Mononuclear cell (primary cell): Measurements from ENCODE around the gene LRRC34. TPM values are rescaled to one million over a fixed set of nuclear protein-coding genes. Genes with fewer than 3 reads are reported as not detected.

Experiments
- H3K27me3 ChIP-seq: 2 replicates; pipeline ENCODE4 v1.6.0; 2011; ENCODE audit warnings: low read length, control low read depth; ENCODE audit not compliant: insufficient read depth
- H3K4me1 ChIP-seq: 2 replicates; pipeline ENCODE4 v1.5.1; 2011; ENCODE audit warnings: mild to moderate bottlenecking, low read length, control low read depth; ENCODE audit not compliant: insufficient read depth
- H3K4me3 ChIP-seq: 2 replicates; pipeline ENCODE4 v1.5.1; 2011; ENCODE audit warnings: mild to moderate bottlenecking, low read length, moderate library complexity
- H3K9me3 ChIP-seq: 2 replicates; pipeline ENCODE4 v1.5.1; 2011; ENCODE audit warnings: low read depth, mild to moderate bottlenecking, control low read depth, low read length
- total RNA-seq: library from RNA; depleted of rRNA; stranded (reverse); fragments of >200 nt; gene quantifications from one replicate; pipeline ENCODE4 v1.2.3, GENCODE V29; 2012

The LRRC34 gene
- total RNA-seq, 1 donor = 0.73 TPM

DNA sequence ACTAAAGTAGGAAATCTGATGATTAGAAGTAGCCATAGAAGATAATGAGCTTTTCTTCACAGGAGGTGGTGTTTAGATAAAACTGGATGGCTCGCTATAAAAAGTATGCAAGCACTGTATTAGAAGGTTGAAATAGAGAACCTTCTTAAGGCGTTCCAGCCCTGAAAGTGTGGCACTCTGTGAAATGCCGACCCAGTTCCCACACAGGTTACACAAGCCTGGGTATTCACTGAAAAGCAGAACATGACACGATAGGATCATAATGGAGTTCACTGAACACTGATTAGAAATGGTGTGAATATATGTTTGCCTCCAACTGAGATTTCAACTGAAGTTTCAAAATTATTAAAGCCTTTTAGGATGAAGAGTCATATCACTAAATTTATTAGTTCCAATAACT is 15.0 kb upstream of the LRRC34 start:
- Histone ChIP-seq H3K27me3 (no peaks in the 10 kb centered on the region), H3K9me3 (no peaks in the 10 kb centered on the region), H3K4me1 (no peaks in the 10 kb centered on the region), H3K4me3 (no peak overlapping the region)

DNA sequence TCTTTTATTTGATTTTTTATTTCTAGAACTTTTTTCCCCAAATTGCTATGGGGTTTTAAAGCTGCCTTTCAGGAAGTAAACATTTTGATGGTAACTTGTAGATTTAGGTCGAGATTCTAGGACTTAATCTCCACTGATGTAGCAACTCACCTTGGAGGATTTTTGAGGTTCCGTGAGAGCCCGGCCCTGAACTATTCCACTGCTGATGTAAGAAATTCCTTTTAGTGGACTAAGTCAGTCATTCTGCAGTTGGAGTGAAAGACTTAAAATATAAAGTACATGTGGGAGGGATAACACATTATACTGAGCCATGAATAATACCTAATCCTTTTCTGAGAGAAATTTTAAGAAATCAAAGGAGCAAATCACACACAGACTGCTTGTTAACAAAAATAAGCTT is 12.6 kb upstream of the LRRC34 start:
- H3K9me3 ChIP-seq = no peaks in the 10 kb centered on the region
- no peaks in the 10 kb centered on the region for H3K27me3 ChIP-seq
- no peaks in the 10 kb centered on the region for H3K4me1 ChIP-seq
- H3K4me3 ChIP-seq = no peak overlapping the region

DNA sequence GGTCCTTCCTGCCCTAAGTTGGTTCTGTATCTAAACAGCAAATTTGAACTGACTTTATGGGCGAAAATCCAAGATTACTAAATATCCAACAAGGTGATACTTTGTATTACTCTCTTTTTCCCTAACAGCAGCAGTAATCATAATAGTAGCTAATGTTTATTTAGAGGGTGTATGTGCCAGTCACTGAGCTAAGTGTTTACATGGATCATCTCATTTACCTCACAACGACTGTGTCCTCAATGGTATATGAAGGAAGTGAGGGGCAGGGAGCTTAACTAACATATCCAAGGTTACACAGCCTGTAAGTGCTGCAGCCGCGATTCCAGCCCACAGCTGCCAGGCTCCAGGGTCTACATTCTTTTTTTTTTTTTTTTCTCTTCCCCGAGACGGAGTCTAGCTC is 10.3 kb upstream of the LRRC34 start:
- Histone ChIP-seq H3K27me3 (no peaks in the 10 kb centered on the region), H3K4me1 (no peaks in the 10 kb centered on the region), H3K4me3 (no peak overlapping the region)

DNA sequence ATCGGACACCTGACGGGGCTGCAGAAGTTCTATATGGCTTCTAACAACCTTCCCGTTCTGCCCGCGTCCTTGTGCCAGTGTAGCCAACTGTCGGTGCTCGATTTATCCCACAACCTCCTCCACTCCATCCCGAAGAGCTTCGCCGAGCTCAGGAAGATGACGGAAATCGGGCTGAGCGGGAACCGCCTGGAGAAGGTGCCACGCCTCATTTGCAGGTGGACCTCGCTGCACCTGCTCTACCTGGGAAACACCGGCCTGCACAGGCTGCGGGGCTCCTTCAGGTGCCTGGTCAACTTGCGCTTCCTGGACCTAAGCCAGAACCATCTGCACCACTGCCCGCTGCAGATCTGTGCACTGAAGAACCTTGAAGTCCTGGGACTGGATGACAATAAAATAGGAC is 9.8 kb upstream of the LRRC34 start:
- no peak overlapping the region for H3K4me3 ChIP-seq
- no peaks in the 10 kb centered on the region for H3K27me3 ChIP-seq
- no peaks in the 10 kb centered on the region for H3K9me3 ChIP-seq
- no peaks in the 10 kb centered on the region for H3K4me1 ChIP-seq

More for the DNA sequence above, 10.3 kb upstream of the LRRC34 start:
- H3K9me3 ChIP-seq = no peaks in the 10 kb centered on the region

DNA sequence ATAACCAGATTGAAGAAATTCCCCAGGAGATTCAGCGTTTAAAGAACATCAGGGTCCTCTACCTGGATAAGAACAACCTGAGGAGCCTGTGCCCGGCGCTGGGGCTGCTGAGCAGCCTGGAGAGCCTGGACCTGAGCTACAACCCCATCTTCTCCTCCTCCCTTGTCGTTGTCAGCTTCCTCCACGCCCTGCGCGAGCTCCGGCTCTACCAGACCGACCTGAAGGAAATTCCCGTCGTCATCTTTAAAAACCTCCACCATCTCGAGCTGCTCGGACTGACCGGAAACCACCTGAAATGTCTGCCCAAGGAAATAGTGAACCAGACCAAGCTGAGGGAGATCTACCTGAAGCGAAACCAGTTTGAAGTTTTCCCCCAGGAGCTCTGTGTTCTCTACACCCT is 9.4 kb upstream of the LRRC34 start:
- Histone ChIP-seq H3K4me3 (no peak overlapping the region), H3K4me1 (no peaks in the 10 kb centered on the region), H3K27me3 (no peaks in the 10 kb centered on the region), H3K9me3 (no peaks in the 10 kb centered on the region)

DNA sequence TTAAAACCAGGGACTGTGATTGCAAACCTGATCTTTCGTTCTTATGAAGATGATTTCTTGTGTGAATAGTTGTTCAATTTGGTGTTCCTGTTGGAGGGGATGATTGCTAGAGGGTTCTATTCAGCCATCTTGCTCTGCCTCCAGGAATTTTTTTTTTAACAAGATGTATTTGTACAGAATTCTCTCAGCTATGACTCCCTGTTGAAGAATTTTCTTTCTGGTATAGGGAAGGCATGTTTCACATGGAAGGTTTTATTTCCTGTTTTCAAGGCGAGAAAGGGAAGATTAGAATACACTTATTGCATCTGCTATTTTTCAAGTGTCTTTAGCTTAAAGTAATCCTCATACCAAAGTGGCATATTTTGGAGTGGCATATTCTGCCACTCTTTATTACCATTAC is 5.6 kb upstream of the LRRC34 start:
- H3K27me3 ChIP-seq = no peaks in the 10 kb centered on the region

DNA sequence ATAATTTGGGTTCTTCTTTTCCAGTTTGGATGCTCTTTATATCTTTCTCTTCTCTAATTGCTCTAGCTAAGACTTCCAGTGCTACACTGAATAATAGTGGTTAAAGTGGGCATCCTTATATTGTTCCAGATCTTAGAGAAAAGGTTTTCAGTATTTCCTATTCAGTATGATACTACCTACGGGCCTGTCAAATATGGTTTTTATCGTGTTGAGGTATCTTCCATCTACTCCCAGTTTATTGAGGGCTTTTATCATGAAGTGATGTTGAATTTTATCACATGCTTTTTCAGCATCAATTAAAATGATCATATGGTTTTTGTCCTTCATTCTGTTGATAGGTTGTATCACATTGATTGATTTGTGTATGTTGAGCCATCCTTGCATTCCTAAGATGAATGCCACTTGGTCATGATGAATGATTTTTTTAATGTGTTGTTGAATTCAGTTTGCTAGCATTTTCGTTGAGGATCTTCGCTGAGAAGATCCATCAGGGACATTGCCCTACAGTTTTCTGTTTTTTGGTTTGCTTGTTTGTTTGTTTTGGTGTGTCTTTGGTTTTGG is 3.0 kb upstream of the LRRC34 start:
- Histone ChIP-seq H3K4me1 (peaks cover 29% of the 10 kb centered on the region), H3K4me3 (no peak overlapping the region), H3K9me3 (peaks cover 10% of the 10 kb centered on the region), H3K27me3 (no peaks in the 10 kb centered on the region)

More for the DNA sequence above, 5.6 kb upstream of the LRRC34 start:
- peaks cover 10% of the 10 kb centered on the region for H3K9me3 ChIP-seq
- peaks cover 10% of the 10 kb centered on the region for H3K4me1 ChIP-seq
- no peak overlapping the region for H3K4me3 ChIP-seq

DNA sequence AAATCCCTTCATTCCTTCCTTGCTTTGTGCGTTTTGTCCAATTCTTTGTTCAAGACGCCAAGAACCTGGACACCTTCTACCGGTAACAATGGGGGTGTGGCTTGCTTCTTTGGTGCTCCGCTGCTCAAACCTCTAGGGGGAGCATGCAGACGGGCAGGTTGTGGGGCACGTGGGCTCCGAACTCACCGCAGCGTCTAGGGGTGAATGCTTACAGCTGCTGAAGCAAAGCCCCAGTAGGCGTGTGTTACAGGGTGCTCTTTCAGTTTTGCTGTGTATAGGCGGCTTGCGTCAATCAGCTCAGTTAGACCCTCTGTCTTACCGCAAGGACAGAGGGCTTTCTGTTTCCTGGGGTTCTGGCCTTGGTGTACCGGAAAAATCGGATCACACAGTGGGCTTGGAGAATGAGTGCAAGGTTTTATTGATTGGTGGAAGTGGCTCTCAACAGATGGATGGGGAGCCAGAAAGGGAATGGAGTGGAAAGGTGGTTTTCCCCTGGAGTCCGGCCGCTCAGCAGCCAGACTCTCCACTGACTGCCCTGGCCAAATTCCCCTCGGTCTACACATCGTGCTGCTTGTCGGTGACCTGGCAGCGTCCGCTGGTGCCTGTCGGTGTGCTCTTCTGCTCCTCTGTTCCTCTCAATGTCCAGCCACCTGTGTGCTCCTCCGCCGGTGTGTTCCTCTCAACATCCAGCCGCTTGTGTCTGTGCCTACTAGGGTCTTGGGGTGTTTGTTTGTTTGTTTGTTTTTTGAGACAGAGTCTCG is 1.2 kb upstream of the LRRC34 start:
- H3K4me1 ChIP-seq = peaks cover 29% of the 10 kb centered on the region
- no peaks in the 10 kb centered on the region for H3K27me3 ChIP-seq
- H3K4me3 ChIP-seq = peak overlapping the region; percentile 43
- H3K9me3 ChIP-seq = peaks cover 10% of the 10 kb centered on the region

DNA sequence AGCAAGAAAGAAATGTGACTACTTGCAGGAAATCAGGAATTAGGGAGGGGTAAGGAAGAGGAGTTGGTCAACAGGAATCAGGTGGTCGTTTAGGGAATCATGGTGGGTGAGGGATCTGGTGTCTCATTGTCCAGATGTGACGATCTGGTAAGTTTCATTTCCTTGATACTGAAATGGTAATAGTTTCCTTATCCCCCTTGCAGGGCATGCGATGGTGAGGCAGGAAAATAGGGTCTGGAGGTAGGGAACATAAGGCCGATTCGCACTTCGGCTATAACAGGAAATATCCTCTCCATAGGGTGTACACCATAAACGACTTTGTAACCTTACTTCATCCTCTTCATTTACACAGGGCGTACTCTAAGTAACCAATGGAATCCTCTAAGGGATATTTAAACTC is 574 bp upstream of the LRRC34 start:
- no peaks in the 10 kb centered on the region for H3K27me3 ChIP-seq
- H3K4me1 ChIP-seq = peaks cover 29% of the 10 kb centered on the region
- peak overlapping the region; percentile 43 for H3K4me3 ChIP-seq
- peaks cover 10% of the 10 kb centered on the region for H3K9me3 ChIP-seq

DNA sequence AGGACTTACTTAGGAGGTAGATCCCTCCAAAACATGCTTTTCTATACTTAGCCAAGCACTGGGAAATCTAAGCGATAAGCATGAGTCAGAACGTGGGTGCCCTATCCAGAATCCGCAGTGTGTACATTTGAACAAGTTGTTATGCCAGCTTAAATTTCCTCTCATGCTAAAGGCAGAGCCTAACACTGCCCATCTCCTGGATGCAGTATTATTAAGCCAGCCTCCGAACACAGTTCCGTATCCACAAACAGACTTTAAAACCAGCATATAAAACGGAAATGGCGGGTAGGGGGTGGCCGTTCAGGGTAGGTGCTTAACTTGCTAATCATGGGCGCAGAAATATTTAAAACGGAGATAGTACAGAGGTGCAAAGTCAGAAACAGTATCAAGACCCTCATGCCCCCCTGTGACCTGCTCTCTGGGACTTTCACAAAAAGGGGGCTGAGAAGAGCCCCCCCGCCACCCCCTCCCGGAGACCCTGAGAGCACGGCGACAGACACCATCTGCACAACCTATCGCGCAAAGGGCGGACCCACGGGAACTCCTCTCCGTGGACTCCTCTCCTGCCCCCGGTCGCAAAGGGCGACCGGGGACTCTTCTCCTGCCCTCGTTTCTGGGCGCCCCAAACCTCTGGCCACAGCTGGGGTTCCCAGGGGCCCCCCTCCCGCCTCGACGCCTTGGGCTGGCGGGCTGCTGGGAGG is 923 bp downstream of the LRRC34 start:
- Histone ChIP-seq H3K4me3 (peak overlapping the region; percentile 43), H3K4me1 (peaks cover 29% of the 10 kb centered on the region), H3K27me3 (no peaks in the 10 kb centered on the region), H3K9me3 (peaks cover 10% of the 10 kb centered on the region)

DNA sequence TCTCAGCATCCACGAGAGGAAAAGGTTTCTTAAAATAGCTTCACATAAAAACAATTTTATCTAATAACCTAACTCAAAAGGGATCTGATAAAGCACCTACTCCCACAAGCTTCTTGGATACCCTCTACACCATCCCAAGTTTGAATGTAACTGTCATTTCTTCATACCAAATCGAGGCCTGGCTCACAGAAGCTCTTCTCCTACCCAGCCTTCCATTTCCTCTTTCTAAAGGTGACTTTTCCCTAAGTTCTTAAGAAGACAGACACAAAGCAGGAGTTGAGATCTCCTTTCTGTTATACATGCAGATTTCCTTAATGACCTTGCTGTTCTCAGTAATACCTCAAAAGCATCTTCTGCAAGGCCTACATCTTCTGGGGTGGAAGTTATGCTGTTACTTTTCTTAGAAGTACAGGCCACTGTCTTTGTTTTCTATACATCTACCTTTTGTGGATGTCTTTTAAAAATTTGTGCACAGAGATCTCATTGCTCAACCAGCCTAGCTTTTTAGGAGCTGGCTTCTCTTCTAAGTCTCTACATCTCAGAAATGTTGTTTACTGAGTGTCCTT is 3.4 kb downstream of the LRRC34 start:
- Histone ChIP-seq H3K4me3 (no peak overlapping the region), H3K27me3 (no peaks in the 10 kb centered on the region), H3K9me3 (no peaks in the 10 kb centered on the region), H3K4me1 (peaks cover 28% of the 10 kb centered on the region)

DNA sequence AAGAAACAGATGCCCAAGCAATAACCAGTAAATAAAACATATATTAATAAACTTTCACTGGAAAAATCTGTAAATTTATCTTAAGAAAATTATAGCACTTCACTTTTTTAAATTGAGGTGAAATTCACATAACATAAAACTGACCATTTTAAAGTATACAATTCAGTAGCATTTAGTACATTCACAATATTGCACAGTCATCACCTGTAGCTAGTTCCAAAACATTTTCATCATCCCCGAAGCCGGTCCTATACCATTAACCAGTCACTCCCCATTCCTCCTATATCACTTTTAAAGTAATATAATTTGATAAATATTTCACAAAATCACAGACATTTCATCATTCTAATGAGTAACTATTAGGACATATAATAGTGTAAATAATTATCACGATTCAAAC is 8.0 kb downstream of the LRRC34 start:
- Histone ChIP-seq H3K4me1 (no peaks in the 10 kb centered on the region), H3K27me3 (no peaks in the 10 kb centered on the region), H3K4me3 (no peak overlapping the region), H3K9me3 (no peaks in the 10 kb centered on the region)

DNA sequence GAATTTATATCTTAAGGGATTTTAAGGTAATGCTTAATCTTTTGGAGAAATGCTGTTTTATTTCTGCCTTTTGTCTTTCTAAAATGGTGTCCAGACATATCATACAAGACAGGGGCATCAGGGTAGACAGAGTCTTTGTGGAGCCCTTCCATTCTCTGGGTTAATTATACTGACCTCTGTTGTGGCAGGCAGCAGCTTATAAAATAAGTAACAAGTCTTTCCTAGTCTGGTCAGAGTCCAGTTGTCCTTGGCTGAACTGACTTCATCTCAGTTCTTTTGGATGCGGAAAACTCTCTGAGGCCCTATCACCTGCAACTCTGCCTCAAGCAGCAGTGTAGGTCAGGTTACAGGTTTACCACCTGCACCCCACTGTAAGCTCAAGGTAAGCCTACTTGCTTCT is 20.3 kb downstream of the LRRC34 start:
- H3K9me3 ChIP-seq = no peaks in the 10 kb centered on the region
- H3K27me3 ChIP-seq = no peaks in the 10 kb centered on the region
- H3K4me3 ChIP-seq = no peak overlapping the region
- no peaks in the 10 kb centered on the region for H3K4me1 ChIP-seq

DNA sequence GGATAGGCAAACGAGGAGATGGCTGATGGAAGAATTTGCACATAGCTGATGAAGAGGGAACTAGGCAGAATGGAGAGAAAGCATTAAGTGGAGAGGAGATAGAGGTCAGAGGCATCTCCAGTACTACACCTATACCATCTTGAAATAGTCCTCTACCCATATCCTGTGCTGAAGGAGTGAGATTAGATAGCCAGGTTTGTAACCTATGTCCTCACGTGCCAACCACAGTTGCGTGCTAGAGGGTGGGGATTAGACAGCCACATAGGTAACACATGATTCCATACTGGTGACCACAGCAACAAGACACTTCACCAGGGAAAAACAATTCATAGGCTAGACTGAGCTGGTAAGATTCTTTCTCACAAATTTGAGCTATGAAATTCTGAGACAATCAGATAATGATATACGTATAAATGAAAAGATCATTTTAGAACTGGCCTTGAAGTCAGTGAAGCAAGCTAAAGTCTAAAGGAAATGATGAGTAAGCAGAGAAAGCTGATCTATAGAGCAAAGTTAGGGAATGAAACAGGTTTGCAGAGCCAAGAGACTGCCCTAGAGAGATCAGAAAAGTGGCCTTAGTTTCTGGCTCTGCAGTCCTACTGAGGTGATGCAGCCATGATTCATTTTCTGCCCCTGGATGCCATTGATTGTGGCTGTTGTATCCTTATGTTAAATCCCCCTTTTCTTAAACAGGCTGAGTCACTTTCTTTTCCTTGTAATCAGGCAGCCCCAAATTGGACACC is 21.8 kb downstream of the LRRC34 start:
- H3K9me3 ChIP-seq = no peaks in the 10 kb centered on the region

DNA sequence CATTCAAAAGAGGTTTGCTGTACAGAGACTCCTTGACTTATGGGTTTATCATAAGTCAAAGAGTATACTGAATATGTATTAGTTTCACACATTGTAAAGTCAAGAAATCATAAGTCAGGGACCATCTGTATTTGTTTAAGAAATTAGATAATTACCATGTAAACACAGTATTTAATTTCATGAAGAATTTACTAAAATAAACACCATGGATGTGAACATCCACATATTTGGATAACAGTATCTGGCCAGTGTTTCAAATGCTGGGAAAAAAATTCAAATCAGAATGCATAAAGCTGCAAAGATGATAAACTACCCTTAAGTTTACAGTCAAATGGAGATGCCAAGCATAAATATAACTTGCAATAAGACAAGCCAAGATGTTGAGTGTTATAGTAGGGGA is 22.5 kb downstream of the LRRC34 start:
- H3K4me3 ChIP-seq = no peak overlapping the region
- no peaks in the 10 kb centered on the region for H3K4me1 ChIP-seq
- no peaks in the 10 kb centered on the region for H3K9me3 ChIP-seq
- H3K27me3 ChIP-seq = no peaks in the 10 kb centered on the region

More for the DNA sequence above, 21.8 kb downstream of the LRRC34 start:
- Histone ChIP-seq H3K4me3 (no peak overlapping the region), H3K27me3 (no peaks in the 10 kb centered on the region), H3K4me1 (no peaks in the 10 kb centered on the region)
